Forelimb muscle (tissue), 1 donor: Measurements from ENCODE around the gene HDGFL3. TPM values are rescaled to one million over a fixed set of nuclear protein-coding genes. Genes with fewer than 3 reads are reported as not detected.
"Not testable (repeated sequence)": the region's sequence is repeated elsewhere in the genome, so short reads cannot be mapped to it uniquely, and the experiment has no call there.

Source experiments
- DNase-seq: peaks from one replicate; pipeline ENCODE4 v3.0.0-alpha.2; 2013; ENCODE audit warnings: low read depth
- polyA plus RNA-seq: library from polyadenylated mRNA; unstranded; fragments of 120-200 nt; gene quantifications from one replicate; pipeline ENCODE4 v1.2.1, GENCODE V29; 2013; ENCODE audit not compliant: insufficient read length

Gene HDGFL3
- polyA plus RNA-seq, 1 donor: 38.1 TPM

DNA sequence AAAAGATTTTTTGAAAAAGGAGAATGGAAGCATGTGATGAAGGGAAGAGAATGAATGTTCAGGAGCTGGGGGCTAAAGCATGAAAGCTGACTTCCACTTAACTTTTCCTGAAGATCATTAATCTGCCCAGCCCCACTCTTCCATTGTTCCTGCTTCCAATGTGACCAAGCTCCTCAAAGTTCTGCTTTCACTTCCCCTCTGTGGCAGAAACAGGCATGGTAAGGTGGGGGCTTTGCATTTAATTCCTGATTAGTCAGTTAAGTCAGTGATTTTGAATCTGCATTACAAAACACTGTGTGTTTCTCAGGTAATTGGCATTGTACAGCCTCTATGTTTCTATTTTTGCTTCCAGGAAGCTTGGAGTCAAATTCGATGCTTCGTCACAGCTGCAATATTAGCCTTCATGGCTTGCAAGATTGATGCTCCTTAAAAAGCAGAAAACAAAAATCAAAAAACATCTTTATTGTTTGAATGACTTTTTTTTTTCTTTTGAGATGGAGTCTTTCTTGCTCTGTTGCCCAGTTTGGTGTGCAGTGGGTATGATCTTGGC is 107.5 kb downstream of the HDGFL3 start:
- DNase-seq: peak; percentile 22

DNA sequence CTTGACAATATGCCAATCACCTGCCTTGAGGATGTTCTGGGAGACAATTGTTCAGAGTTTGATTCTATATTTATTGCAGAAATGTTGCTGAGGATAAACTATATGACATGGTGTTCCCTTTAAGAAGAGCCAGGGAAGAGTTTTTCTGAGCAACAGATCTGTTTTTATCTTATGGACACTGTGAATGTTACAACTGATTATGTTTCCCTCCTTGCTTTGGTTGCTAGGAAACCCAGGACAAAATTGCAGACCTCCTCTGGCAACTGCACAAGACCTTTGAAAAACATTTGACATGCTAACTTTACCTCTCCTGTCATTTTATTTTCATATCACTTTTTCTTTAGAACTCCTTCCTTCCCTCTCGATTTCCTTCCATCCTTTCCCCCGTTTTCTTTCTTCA is 108.3 kb downstream of the HDGFL3 start:
- DNase-seq: no peak

DNA sequence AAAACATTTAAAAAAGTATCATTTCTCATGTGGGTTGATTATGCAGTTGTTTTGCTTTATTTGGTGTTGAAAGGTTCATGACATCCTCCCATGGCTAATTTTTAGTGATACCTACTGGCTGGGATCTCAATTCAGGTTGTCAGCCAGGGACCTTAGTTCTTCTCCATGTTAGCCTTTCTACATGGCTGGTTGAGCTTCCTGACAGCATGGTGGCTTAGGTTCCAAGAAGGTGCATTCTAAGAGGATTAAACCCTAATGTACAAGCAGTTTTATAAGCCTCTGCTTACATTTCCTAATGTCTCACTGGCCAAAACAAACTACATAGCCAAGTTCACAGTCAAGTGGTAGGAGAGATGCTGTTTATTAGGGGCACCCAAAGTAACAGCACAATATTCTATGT is 109.5 kb downstream of the HDGFL3 start:
- DNase-seq: no peak

DNA sequence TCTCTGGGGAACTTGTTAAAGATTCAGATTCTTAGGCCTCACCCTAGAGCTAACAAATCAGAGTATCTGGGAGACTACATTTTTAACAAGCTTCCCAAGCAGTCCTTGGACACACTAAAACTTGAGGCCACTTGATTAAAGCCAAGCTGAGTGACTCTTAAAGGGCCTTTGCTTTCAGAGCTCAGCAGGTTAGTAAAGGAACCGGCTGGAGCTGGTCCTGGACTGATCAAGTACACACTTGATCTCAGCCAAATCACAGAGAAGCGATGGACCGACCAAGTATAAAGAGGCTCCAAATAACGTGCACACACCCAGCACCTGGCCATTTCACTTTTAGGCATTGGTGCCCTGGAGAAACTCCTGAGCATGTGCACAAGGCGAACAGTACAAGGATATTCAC is 113.0 kb downstream of the HDGFL3 start:
- DNase-seq: no peak

DNA sequence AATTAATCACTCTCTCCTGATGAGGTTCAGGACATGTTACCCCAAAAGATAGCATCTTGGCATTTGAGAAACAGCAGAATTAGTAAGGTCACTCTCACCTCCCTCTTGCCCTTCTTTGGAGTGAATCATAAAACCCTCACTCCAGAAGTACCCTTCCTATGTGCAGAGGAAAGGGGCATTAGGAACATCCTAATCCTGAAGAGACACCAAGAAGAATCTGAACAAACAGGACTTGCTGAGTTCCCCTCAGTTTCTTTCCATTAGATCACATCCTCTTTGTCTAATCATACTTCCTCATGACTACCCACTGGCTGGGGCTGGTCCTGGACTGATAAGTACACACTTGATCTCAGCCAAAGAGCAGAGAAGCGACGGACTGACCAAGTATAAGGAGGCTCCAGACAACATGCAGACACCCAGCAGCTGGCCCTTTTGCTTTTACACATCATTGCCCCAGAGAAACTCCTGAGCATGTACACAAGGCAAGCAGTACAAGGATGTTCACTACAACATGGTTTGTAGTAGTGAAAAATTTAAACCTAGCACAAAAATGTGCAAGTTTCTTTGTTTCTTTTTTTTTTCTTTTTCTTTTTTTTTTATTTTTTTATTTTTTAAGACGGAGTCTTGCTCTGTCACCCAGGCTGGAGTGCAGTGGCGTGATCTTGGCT is 115.2 kb downstream of the HDGFL3 start:
- peak; percentile 17 for DNase-seq

DNA sequence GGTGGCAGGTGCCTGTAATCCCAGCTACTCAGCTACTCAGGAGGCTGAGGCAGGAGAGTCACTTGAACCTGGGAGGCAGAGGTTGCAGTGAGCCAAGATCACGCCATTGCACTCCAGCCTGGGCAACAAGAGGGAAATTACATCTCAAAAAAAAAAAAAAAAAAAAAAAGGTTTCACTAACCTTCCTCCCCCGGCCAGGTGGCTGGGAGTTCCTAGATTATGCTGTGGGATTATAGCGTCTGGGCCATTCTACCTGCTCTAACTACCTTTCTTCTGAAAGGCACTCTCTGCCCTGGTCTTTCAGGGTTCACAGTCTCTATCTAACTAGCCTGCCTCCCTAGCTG is 115.7 kb downstream of the HDGFL3 start:
- not testable (repeated sequence) for DNase-seq

DNA sequence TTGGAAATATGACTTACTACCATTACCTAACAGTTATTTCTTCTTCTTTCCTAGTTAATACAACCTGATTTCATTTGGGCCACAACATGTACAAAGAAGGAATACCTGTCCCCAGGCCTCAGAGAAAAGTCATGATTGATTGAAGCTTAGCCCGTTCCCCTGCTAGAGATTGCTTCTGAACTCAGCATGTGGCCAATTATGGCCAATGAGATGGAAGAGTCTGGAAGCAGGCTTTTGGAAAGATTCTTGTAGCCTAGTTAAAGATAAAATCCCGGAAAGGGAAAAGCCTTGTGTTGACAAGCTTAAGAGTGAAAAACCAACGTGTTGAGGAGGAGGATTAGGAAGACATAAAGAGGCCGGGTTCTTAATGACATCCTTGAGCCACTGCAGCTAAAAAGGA is 117.2 kb downstream of the HDGFL3 start:
- DNase-seq: no peak

DNA sequence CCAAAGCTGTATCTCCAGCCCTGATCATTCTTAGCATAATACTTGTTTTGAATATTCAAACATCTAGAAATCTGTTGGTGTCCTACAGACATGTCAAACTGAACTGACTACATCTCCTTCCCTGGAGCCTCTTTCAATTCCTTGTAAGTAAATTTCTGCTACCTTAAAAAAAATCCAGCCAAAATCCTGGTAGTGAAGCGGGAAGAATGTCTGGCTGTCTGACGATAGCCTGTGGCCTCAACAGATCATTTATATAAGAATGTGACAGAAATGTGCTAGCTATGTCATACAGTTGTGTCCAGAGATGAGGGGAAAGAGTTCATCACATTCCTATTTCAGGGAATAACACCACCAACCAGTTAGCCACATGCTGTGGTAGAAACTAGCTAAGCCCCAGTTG is 118.7 kb downstream of the HDGFL3 start:
- DNase-seq: no peak

DNA sequence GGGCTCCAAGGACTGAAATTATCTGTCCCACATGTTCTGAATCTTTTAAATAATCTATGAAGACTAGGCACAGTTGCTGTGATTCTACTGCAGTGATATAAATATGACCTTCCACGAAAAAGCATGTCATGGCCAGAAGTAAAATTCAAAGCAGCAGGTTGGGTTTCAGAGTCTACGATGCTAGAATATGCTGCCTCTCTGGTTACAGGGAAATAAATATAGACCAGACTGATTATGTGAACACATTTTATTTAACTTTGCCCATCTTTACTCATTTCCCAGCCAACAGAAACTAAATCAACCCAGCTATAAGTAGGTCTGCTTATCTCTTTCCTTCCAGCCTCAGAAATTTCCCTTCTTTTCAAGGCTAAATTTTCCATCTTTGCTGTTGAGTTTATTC is 120.0 kb downstream of the HDGFL3 start:
- DNase-seq: no peak

DNA sequence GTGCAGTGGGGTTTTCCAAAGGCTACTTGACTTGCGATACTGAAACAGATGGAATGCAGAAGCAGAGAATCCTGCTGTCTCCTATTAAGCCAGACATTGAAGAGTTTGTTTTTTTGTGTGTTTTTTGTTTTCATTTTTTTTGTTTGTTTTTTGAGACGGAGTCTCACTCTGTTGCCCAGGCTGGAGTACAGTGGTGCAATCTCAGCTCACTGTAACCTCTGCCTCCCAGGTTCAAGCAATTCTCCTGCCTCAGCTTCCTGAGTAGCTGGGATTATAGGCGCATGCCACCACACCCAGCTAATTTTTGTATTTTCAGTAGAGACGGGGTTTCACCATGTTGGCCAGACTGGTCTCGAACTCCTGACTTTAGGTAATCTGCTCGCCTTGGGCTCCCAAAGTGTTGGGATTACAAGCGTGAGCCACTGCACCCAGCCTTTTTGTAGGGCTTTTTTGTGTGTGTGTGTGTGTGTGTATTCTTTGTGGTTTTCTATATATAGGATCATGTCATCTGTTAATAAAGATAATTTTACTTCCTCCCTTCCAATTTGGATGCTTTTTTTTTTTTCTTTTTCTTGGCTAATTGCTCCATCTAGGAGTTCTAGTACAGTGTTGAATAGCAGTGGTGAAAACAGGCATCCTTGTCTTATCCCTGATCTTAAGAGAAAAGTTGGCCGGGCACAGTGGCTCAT is 121.6 kb downstream of the HDGFL3 start:
- not testable (repeated sequence) for DNase-seq

DNA sequence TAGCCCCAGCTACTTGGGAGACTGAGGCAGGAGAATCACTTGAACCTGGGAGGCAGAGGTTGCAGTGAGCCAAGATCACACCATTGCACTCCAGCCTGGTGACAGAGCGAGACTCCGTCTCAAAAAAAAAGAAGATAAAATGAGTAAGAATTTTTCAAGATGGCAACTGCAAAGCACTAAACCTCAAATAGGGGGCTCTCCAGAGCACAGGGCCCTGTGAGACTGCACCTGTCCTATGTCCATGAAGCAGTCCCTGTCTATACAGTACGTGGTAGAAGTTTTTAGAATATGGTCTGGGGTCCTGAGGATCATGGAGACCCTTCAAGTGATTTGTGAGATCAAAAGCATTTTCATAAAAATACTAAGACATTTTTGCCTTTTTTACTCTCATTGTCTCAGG is 122.2 kb downstream of the HDGFL3 start:
- DNase-seq: not testable (repeated sequence)

DNA sequence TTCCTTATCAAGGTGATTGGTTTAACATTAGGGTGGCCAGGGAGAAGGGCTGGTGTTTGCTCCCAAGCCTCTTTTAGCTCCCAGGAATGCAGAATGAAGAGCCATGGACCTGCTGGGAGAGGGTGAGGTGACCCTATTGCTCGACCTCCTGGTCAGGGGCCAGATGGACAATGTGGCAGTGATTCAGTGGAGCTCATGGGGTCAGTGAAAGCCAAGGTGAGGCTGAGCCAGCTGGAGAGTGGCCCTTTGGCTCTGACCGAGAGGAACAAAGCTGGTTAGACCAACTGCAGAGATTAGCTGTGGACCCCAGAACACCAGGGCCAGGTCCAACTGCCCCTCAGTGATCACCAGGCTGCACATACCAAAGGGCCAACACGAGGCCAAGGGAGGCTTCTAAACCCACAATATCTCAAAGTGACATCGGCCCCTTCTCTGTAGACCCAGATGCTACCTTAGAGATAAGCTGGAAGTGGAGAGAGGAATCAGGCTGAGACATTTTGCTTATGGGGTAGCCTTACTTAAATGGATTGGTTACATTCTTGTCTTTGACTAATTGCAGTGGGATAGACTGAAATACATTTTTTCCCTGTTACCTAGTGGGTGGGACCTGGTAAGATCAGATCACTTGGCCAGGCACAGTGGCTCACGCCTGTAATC is 124.8 kb downstream of the HDGFL3 start:
- DNase-seq: no peak

DNA sequence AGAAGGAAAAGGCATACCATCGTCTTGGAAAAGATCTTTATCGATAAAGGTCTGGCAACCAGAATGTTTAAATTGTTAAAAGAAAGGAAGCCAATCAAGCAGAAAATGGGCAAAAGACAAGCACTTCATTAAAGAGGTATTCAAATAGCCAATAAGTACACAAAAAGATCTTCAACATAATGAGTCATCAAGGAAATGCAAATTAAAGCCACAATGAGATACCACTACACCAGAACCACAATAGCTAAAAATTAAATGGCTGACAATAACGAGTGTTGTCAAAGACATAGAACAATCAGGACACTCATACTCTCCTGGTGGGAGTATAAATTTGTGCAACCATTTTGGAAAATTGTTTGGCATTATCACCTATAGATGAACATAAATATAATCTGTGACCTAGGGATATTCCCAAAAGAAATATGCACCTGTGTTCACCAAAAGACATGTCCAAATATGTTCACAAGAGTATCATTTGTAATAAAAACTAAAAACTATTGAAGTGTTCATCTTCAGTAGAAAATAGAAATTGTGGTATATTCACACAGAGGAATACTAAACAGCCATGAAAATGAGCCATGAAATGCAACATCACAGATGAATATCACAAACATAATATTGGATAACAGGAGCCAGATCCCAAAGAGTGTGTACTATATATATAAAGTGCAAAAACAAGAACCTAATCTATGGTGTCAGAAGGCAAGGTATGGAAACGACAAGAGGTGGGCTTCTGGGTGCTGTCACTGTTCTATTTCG is 126.2 kb downstream of the HDGFL3 start:
- DNase-seq: no peak

DNA sequence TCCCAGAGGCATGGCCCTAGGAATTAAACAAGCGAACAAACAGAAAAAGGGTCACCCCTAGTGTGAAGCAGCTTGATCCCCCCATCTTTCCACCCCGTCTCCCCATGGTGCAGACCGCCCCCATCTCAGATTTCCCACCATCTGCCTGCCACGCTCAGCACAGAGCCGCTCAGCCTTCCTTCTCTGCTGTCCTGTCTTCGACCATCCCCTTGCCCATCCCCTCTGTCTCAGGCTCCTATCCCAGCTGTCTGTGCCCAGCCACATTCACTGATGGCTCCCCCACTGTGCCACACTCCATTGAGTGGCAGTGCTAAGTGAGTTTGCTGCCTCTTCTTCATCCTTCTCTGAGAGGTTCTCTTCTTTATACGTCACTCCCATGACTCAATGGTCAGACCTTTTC is 128.9 kb downstream of the HDGFL3 start:
- no peak for DNase-seq

Other genes starting within 250 kb of the HDGFL3 start
- gene RAMAC, start 221.6 kb downstream of the HDGFL3 start, polyA plus RNA-seq: 30.9 TPM
- gene C15orf40, start 196.2 kb downstream of the HDGFL3 start, polyA plus RNA-seq: 16.6 TPM
- gene BTBD1, start 140.6 kb downstream of the HDGFL3 start, polyA plus RNA-seq: 115 TPM
- gene TM6SF1, start 100.2 kb downstream of the HDGFL3 start, polyA plus RNA-seq: 58.0 TPM
- gene BNC1, start 76.8 kb upstream of the HDGFL3 start, polyA plus RNA-seq: 1.8 TPM
- gene SH3GL3, start 239.5 kb upstream of the HDGFL3 start, polyA plus RNA-seq: 6.5 TPM